Activated naive CD8-positive, alpha-beta T cell treated with anti-CD3 and anti-CD28 coated beads, Interleukin-2, amount 10 ng/mL, durations not matched to agents 7 days and 5 days (primary cell): ENCODE measurements around the gene CHCT1. TPM values are rescaled to one million over a fixed set of nuclear protein-coding genes. Genes with fewer than 3 reads are reported as not detected.
"Not testable (repeated sequence)": the region's sequence is repeated elsewhere in the genome, so short reads cannot be mapped to it uniquely, and the experiment has no call there.

Source experiments
- ATAC-seq: fragments of 150-1000 bp; cut with Tn5 transposase; one replicate; pipeline ENCODE4 v1.10.0; 2021; ENCODE audit warnings: low read depth, moderate library complexity
- POLR2A ChIA-PET: fragments of 350-600 bp; sonication (Branson Sonifier 250); formaldehyde crosslinking; loops from one replicate; lab custom pipeline; 2021; ENCODE audit warnings: antibody characterized with exemption; lab: Charles Lee
- DNase-seq: peaks from one replicate; pipeline ENCODE4 v3.0.0; 2021
- H3K27ac Mint-ChIP-seq: one replicate; pipeline ENCODE4 v1.8.0; 2022; ENCODE audit warnings: mild to moderate bottlenecking, mixed read lengths
- H3K27me3 Mint-ChIP-seq: one replicate; pipeline ENCODE4 v1.8.0; 2022; ENCODE audit warnings: mild to moderate bottlenecking, moderate library complexity, mixed read lengths
- H3K36me3 Mint-ChIP-seq: one replicate; pipeline ENCODE4 v1.8.0; 2021; ENCODE audit warnings: mild to moderate bottlenecking, mixed read lengths
- H3K4me1 Mint-ChIP-seq: one replicate; pipeline ENCODE4 v1.8.0; 2021; ENCODE audit warnings: mixed read lengths
- H3K4me3 Mint-ChIP-seq: one replicate; pipeline ENCODE4 v1.8.0; 2022; ENCODE audit warnings: mild to moderate bottlenecking, moderate library complexity, mixed read lengths
- H3K9me3 Mint-ChIP-seq: one replicate; pipeline ENCODE4 v1.8.0; 2021; ENCODE audit warnings: mixed read lengths
- total RNA-seq, 2 experiments: library from RNA; stranded (reverse); gene quantifications; one replicate each; pipeline ENCODE4 v1.2.3, GENCODE V29; 2021

The CHCT1 gene
- total RNA-seq: not detected

- Mint-ChIP-seq H3K27ac (peak within 1 kb of the TSS; percentile 84), H3K9me3 (peaks cover 3% of the 10 kb centered on the region), H3K27me3 (peaks cover 3% of the 10 kb centered on the region), H3K36me3 (no peaks in the 10 kb centered on the region), H3K4me3 (peak within 1 kb of the TSS; percentile 78), H3K4me1 (peaks cover 7% of the 10 kb centered on the region)
- no peak for DNase-seq
- no peak for ATAC-seq
- POLR2A ChIA-PET: interaction anchor here (0.6 kb wide), 1 partner anchor 93 kb away, joined by 4 read pairs; no protein-coding TSS in a partner anchor
These were observed at the start of gene CHCT1 for GRCh38 chr17:60422162-60422665. Gene CHCT1, plus strand, starts transcription at chr17:60422489. Its CDS starts 104 bp downstream, at chr17:60422593.

GRCh38 chr17:60372790-60373483 is 49.4 kb upstream of the CHCT1 start:
- Mint-ChIP-seq H3K4me1 (peaks cover 9% of the 10 kb centered on the region), H3K4me3 (no peak overlapping the region), H3K27ac (no peak overlapping the region), H3K9me3 (no peaks in the 10 kb centered on the region), H3K27me3 (no peaks in the 10 kb centered on the region), H3K36me3 (peaks cover 5% of the 10 kb centered on the region)
- no peak for ATAC-seq
- POLR2A ChIA-PET: interaction anchor here (0.6 kb wide), 1 partner anchor 205 kb away, joined by 4 read pairs; no protein-coding TSS in a partner anchor
- DNase-seq: no peak

- DNase-seq, H3K27ac Mint-ChIP-seq, ATAC-seq, H3K36me3 Mint-ChIP-seq, POLR2A ChIA-PET, H3K4me3 Mint-ChIP-seq, H3K27me3 Mint-ChIP-seq, H3K4me1 Mint-ChIP-seq, H3K9me3 Mint-ChIP-seq: not testable (repeated sequence)
These were observed 44.1 kb upstream of the CHCT1 start for GRCh38 chr17:60378187-60378586.

- POLR2A ChIA-PET, H3K27ac Mint-ChIP-seq: not testable (repeated sequence)
These were observed 42.8 kb upstream of the CHCT1 start for GRCh38 chr17:60379461-60379860.

GRCh38 chr17:60381958-60382357 is 40.3 kb upstream of the CHCT1 start:
- Mint-ChIP-seq H3K4me3 (no peak overlapping the region), H3K4me1 (peaks cover 23% of the 10 kb centered on the region), H3K36me3 (peaks cover 8% of the 10 kb centered on the region), H3K27me3 (no peaks in the 10 kb centered on the region), H3K9me3 (no peaks in the 10 kb centered on the region), H3K27ac (no peak overlapping the region)
- DNase-seq (no peak), ATAC-seq (no peak)
- POLR2A ChIA-PET: no interaction called here

More at GRCh38 chr17:60379461-60379860, 42.8 kb upstream of the CHCT1 start:
- not testable (repeated sequence) for DNase-seq, ATAC-seq, H3K27me3 Mint-ChIP-seq, H3K36me3 Mint-ChIP-seq, H3K4me3 Mint-ChIP-seq, H3K9me3 Mint-ChIP-seq
- H3K4me1 Mint-ChIP-seq: peaks cover 13% of the 10 kb centered on the region

- no peaks in the 10 kb centered on the region for H3K27me3 Mint-ChIP-seq
- POLR2A ChIA-PET: no interaction called here
- H3K9me3 Mint-ChIP-seq: no peaks in the 10 kb centered on the region
- H3K27ac Mint-ChIP-seq: no peak overlapping the region
- ATAC-seq (no peak), DNase-seq (no peak)
- H3K4me3 Mint-ChIP-seq: no peak overlapping the region
- peaks cover 8% of the 10 kb centered on the region for H3K36me3 Mint-ChIP-seq
- peaks cover 26% of the 10 kb centered on the region for H3K4me1 Mint-ChIP-seq
These were observed 38.9 kb upstream of the CHCT1 start for GRCh38 chr17:60383379-60383778.

GRCh38 chr17:60384921-60385320 is 37.4 kb upstream of the CHCT1 start:
- DNase-seq, POLR2A ChIA-PET, H3K36me3 Mint-ChIP-seq, H3K9me3 Mint-ChIP-seq, H3K27me3 Mint-ChIP-seq, ATAC-seq, H3K27ac Mint-ChIP-seq, H3K4me3 Mint-ChIP-seq: not testable (repeated sequence)
- H3K4me1 Mint-ChIP-seq: peaks cover 34% of the 10 kb centered on the region

- H3K9me3 Mint-ChIP-seq: no peaks in the 10 kb centered on the region
- POLR2A ChIA-PET: no interaction called here
- H3K4me1 Mint-ChIP-seq: peaks cover 46% of the 10 kb centered on the region
- ATAC-seq (no peak), DNase-seq (no peak)
- H3K36me3 Mint-ChIP-seq: peaks cover 8% of the 10 kb centered on the region
- H3K4me3 Mint-ChIP-seq: no peak overlapping the region
- no peaks in the 10 kb centered on the region for H3K27me3 Mint-ChIP-seq
- H3K27ac Mint-ChIP-seq: no peak overlapping the region
These were observed 35.9 kb upstream of the CHCT1 start for GRCh38 chr17:60386147-60387058.

GRCh38 chr17:60387666-60388065 is 34.6 kb upstream of the CHCT1 start:
- peaks cover 48% of the 10 kb centered on the region for H3K4me1 Mint-ChIP-seq
- POLR2A ChIA-PET: interaction anchor here (1.0 kb wide), 1 partner anchor 15 kb away, joined by 5 read pairs; no protein-coding TSS in a partner anchor
- DNase-seq (no peak), ATAC-seq (no peak)
- no peaks in the 10 kb centered on the region for H3K9me3 Mint-ChIP-seq
- peaks cover 8% of the 10 kb centered on the region for H3K36me3 Mint-ChIP-seq
- H3K4me3 Mint-ChIP-seq: no peak overlapping the region
- H3K27ac Mint-ChIP-seq: no peak overlapping the region
- no peaks in the 10 kb centered on the region for H3K27me3 Mint-ChIP-seq

- Mint-ChIP-seq H3K27ac (no peak overlapping the region), H3K9me3 (no peaks in the 10 kb centered on the region), H3K27me3 (no peaks in the 10 kb centered on the region), H3K36me3 (peaks cover 4% of the 10 kb centered on the region), H3K4me1 (peaks cover 50% of the 10 kb centered on the region), H3K4me3 (no peak overlapping the region)
- DNase-seq: no peak
- no peak for ATAC-seq
- POLR2A ChIA-PET: interaction anchor here (0.5 kb wide), 1 partner anchor 135 kb away, joined by 5 read pairs; no protein-coding TSS in a partner anchor
These were observed 33.5 kb upstream of the CHCT1 start for GRCh38 chr17:60388742-60389141.

GRCh38 chr17:60390186-60390585 is 32.1 kb upstream of the CHCT1 start:
- H3K4me3 Mint-ChIP-seq: peak overlapping the region; percentile 93
- H3K27me3 Mint-ChIP-seq: no peaks in the 10 kb centered on the region
- H3K36me3 Mint-ChIP-seq: peaks cover 4% of the 10 kb centered on the region
- peaks cover 44% of the 10 kb centered on the region for H3K4me1 Mint-ChIP-seq
- no peaks in the 10 kb centered on the region for H3K9me3 Mint-ChIP-seq
- no peak for ATAC-seq
- no peak overlapping the region for H3K27ac Mint-ChIP-seq
- POLR2A ChIA-PET: no interaction called here
- DNase-seq: no peak

- Mint-ChIP-seq H3K36me3 (peaks cover 3% of the 10 kb centered on the region), H3K27ac (peak overlapping the region; percentile 97), H3K27me3 (no peaks in the 10 kb centered on the region), H3K4me1 (peaks cover 45% of the 10 kb centered on the region), H3K4me3 (peak overlapping the region; percentile 93), H3K9me3 (no peaks in the 10 kb centered on the region)
- POLR2A ChIA-PET: interaction anchor here (1.1 to 1.8 kb wide), 2 partner anchors 209 to 826 kb away, joined by 4 to 13 read pairs; partner anchors contain the start of genes DHX40 and PPM1D
- ATAC-seq (no peak), DNase-seq (peak; percentile 41)
These were observed 31.3 kb upstream of the CHCT1 start for GRCh38 chr17:60390925-60391470.
